NCI-H128 (cell line): Measurements from ENCODE around the gene RTN4RL2.
A peak's percentile ranks its signal among the peaks of the same experiment; 100 is the strongest.

Experiments
- DNase-seq: peaks from one replicate; lab custom pipeline; 2025; ENCODE audit not compliant: unreplicated experiment; lab: John Stamatoyannopoulos, UW

The RTN4RL2 gene

DNA sequence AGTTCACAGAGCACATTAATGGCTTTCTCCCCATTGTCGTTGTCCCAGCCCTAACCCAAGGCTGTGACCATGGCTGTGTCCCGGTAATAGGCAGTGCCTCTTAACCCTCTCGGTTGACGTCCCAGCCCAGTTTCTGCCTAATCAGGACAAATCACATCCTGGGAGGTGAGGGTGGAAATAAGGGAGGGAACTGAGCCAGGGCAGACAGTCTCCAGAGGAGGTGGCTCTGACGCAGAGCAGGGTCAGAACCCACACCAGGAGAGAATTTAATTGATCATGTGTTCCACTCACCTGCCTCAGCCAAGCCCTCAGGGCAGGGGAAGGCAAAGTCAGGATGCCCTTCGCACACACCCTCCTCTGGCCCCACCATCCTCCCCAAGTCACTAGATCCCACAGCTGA is 38.2 kb downstream of the RTN4RL2 start:
- DNase-seq: no peak

DNA sequence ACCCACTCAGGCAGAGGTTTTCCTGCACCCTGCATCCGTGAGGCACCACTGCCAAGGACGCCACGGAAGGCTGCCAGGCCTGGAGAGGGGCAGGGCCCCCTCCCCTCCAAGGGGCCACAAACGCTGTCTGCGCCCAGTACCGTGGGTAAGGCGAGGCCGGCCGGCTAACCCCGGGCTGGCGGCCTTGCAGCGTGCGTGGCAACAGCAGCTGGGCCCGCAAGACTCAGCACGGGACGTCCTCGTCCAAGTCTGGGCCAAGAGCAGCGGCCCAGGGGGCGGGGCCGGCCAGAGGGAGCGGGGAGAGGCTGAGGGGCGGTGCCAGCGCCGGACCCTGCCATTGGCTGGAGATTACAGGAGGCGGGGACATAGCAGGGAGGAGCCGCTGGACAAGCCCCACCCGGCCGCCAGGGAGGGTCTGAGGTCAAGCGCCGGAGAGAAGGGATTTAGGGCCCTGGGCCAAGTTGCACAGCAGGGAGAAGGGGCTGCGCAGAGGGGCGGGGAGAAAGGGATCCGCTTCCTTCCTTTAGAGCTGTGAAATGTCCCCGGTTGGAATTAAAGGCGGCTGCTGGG is 39.2 kb downstream of the RTN4RL2 start:
- DNase-seq: peak; percentile 71

DNA sequence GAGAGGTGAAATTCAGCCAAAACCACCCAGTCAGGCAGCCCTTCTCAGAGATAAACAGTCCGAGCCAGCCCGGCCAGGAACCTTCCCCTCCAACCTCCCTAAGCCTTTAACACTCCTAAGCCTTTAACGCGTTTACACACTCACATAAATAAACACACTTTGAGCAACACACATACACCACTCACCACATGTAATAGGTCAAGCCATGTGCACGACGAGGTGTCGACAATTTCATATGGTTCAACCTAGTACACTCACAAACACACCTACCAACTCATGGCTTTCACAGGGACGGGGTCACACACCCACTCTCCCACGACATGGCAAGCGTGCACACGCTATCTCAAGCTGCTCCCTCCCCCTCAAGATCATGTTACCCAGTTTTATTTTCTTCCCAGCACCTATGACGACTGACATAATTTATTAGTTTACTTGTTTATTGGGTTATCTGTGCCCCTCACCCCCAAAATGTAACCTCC is 39.7 kb downstream of the RTN4RL2 start:
- DNase-seq: no peak

DNA sequence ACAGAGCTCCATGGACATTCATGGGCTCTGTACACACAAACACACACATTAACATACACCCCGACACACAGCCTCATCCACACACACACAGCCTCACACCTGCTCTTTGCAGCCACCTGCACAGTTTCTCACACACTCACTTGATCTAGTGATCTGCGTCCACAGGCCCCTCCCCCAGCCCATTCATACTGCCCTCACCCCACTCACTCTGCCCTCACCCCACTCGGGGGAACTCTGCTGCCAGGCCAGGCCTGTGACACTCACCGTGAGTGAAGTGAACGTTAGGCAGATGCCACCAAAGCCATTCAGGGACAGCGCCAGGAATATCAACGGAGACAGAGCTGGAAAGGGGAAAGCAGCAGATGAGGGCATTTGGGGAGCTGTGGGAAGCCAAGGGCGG is 40.2 kb downstream of the RTN4RL2 start:
- DNase-seq: no peak

DNA sequence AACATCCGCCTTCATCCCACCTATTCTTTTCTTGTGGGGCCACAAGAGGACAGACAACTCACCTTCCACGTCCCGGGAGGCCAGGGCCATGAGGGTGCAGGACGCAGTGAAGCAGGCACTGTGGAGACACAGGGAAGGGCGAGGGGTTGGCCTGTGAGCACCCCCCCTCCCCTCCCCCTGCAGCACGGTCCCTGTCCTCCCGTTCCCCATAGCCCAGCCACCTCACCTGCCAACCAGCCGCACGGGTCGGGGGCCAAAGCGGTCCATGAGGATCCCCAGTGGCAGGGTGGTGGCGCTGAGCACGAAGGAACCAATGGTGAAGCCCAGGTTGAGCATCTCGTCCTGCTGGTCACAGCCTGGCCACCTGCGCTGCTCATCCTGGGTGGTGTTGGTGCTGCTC is 40.6 kb downstream of the RTN4RL2 start:
- no peak for DNase-seq

DNA sequence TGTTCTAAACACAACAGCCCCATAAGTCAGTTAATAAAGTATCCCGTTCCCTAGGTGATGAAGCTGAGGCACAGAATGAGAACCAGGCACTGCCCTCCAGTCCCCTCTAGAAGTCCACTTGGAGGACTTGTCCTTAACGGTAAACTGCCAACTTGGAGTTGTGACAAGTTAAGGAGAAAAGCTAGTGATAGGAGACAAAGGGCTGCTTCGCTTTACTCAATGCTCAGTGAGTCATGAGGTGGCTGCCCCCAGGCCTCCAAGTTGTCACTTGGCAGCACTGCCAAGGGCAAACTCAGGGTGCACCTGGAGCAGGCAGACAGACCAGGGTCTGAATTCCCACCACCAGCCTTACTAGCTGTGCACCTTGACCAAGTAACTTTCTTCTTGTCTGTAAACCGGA is 41.6 kb downstream of the RTN4RL2 start:
- no peak for DNase-seq

DNA sequence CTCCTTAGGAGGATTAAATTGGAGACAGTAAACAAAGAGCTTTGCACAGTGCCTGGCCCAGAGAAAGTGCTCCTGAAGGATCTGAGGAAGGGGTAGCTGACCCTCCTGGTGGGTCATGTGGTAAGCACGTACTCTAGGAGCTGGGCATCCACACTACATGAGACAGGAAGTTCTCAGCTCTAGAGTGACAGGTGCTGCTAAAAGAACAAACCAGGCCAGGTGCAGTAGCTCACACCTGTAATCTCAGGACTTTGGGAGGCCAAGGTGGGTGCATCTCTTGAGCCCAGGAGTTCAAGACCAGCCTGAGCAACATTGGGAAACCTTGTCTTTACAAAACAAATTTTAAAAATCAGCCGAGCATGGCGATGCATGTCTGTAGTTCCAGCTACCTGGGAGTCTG is 42.0 kb downstream of the RTN4RL2 start:
- DNase-seq: no peak

DNA sequence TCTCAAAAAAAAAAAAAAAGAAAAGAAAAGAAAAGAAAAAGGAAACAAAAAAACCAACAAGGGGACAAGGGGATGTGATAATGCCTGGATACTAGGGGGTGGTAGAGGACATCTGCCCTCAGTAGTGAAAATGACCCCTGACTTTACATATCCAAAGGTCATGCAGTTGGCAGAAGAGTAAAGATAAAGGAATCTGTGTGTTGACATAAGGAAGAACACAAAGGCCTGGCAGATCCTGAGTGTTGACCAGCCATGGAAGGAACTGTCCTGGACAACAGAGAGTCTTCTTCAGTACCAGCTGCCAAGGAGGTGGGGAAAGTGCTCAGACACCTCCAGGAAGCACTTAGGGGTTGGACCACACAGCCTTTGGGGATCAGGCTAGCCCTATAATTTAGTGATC is 42.5 kb downstream of the RTN4RL2 start:
- DNase-seq: no peak

DNA sequence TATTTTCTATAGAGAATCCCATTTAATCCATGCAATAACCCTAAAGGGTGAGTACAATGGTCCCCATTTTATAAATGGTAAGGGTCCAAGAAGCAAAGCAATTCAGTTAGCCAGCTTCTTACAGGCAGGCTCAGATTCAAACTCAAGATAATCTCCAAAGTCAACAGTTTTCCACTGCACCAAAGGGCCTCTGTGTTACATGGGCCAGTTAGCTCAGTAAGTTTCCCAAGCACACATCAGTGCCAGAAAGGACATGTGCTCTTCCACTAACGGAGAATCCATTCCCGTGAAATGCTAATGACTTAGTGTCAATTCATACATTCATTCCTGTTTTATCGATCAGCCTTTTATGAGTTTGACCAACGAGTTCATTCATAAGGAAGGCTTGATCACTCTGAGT is 44.2 kb downstream of the RTN4RL2 start:
- no peak for DNase-seq

DNA sequence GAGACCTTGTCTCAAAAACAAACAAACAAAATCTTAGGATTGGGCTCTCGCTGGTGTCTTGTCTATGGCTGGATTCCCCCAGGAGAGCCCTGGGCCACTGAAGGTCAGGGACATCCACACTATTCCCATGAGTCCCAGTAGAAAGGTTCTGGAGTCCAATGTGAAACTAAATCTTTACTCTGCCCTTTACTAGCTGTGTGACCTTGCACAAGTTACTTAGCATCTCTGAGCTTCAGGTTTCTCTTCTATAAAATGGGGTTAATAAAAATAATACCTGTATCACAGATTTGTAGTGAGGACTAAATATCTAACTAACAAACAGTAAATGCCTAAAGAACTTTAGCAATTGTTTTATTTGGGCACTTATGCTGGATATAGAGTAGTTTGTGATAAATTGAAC is 46.2 kb downstream of the RTN4RL2 start:
- no peak for DNase-seq

DNA sequence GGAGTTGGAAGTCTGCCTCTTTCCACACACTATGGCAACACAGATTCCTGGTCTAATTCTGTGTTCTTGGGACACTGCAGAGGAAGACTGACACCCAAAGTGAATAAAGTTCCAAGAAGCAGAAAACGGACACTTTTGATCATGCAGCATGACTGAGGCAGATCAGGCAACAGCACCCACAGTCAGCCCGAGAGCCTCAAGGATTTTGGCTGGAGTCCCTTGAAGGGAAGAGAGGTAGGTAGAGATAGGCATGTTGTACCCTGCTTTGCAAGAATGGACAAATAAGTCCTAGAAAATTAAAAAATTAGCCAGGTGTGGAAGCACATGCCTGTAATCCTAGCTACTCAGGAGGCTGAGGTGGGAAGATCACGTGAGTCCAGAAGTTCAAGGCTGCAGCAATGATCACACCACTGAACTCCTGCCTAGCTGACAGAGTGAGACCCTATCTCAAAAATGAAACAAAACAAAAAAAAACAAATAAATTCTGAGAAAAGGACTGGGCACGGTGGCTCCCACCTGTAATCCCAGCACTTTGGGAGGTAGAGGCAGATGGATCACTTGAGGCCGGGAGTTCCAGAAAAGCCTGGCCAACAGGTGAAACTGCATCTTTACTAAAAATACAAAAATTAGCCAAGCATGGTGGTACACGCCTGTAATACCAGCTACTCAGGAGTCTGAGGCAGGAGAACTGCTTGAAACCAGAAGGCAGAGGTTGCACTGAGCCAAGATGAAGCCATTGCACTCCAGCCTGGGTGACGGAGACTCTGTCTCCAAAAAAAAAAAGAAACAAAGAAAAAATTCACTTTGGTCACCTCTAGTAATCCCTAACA is 48.2 kb downstream of the RTN4RL2 start:
- DNase-seq: no peak

DNA sequence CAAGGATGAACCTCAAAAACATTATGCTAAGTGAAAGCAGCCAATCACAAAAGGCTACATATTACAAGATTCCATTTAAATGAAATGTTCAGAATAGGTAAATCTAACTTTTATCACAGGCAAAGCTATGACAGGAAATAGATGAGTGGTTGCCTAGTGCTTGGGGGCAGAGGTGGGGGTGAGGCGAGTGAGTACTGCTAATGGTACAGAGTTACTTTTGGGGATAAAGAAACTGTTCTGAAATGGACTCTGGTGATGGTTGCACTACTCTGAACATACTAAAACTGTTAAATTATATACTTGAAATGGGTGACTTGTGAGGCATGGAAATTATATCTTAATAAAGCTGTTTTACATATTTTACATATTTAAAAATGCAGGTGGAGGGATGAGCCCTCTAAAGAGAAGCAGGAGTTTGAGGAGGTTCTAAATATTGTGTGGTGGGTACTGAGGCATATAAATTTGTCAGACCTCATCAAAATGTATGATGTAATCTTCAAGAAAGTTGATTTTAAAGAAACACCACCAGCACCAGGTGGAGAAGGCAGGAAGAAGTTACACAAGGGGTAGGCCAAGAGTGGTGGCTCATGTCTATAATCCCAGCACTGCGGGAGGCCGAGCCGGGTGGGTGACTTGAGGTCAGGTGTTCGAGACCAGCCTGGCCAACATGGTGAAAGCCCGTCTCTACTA is 51.6 kb downstream of the RTN4RL2 start:
- no peak for DNase-seq

DNA sequence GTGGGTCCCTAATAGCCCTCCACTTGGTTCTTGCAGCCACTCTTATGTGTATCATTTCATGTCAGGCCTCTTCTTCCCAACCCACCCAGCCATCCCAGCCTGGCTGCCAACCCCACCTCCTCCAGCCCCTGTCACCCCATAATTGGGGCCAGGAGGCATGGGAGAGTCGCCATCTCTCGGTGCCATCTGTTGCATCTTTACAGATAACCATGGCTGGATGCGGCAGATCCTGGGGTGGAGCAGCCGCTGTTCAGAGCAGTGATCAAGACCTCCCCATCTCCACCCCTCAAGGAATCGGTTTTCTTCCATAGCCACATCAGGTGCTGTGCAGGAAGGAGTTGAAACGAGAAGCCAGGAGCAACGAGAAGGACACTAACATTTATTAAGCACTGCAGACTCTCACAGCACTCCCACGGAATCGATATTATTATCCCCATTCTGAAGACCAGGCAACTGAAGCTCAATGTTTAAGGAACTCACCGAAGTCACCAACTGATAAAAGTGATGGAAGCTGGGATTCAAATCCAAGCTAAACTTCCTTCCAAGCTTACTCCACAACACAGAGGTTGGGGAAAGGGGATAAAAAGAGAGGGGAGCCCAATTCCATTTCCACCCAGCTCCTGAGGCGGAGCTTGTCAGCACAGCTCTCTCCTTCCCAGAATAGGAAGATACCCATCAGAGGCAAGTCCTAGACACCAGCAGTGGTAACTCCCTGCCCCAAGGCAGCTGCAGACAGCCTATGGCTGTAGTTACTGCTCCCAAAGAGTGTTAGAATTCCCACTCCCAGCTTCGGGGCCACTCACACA is 52.5 kb downstream of the RTN4RL2 start:
- DNase-seq: no peak

DNA sequence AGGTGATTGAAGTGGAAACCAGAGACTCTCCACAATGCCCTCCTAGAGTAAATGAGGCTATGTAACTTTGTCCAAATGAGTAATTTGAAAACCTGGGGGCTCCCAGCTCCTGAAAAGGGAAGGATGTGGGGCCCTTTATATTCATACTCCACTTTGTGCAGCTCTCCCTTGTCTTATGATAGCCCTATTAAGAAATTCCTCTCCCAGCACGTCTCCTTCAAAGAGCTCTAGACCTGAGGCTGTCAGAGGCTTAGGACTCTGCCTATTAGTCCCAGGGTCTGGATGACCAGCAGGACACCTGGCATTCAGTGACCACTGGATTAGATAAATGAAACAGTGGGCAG is 53.1 kb downstream of the RTN4RL2 start:
- no peak for DNase-seq

DNA sequence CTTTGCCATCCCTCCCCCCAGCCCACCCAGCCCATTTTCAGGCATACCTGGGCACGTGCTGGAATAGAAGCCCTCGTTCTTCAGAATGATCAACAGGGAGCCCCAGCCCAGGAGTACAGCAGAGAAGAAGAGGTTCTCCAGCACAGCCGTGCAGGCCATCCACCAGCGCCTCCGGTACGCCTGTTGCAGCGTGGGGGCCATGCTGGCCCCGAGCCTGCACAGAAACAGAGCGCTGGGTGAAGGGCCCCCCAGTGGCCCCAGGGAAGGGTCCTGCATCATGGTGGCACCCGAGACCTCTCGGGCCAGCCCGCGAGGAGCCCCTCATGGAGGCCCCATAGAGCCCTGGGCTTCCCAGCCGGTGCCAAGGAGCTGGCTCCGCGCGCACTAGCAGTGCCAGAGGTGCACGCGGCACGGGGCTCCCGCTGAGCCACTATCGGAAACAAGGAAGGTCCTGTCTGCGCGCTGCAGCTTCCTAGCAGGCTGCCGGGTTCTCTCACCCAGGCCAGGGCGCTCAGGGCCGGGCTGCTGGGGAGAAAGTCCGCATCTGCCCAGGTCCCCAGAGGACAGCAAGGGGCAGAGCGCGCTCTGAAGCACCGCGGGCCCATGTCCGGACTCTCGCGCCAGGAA is 53.7 kb downstream of the RTN4RL2 start:
- DNase-seq: no peak

DNA sequence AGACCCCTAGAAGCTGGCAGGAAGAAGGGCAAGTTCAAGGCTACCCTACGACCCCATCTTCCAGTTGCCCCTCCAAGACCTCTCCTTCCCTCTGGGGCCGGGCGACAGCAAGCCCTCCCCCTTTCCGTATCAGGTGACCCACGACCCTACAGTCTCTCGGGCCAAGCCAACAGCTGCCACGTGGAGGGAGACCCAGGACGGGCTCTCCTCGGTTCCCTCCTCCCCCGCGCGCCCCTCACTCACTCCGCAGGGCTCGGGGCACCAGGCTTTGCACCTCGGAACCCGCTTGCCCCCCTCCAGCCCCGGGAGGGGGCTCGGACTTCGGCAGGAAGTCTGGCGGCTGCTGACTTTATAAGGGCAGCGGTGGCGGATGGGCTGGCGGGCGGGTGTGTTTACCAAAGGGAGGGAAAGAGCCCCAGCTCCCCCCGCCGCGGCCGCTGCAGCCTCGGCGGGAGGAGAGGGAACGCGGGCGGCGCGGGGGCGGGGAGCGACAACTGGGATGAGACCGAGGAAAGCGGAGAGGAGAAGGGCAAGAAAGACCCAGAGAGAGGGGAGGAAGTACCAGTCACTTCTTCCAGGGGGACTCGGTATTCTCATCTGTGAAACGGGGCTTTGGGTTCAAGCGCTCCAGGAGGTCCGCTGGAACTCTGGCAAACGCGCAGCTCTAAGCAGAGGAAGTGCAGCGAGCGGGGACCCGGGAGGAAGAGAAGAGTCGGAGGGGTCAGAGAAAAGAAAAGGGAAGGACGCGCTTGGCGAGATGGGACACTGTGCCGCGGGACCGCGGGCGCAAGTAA is 54.4 kb downstream of the RTN4RL2 start:
- no peak for DNase-seq

DNA sequence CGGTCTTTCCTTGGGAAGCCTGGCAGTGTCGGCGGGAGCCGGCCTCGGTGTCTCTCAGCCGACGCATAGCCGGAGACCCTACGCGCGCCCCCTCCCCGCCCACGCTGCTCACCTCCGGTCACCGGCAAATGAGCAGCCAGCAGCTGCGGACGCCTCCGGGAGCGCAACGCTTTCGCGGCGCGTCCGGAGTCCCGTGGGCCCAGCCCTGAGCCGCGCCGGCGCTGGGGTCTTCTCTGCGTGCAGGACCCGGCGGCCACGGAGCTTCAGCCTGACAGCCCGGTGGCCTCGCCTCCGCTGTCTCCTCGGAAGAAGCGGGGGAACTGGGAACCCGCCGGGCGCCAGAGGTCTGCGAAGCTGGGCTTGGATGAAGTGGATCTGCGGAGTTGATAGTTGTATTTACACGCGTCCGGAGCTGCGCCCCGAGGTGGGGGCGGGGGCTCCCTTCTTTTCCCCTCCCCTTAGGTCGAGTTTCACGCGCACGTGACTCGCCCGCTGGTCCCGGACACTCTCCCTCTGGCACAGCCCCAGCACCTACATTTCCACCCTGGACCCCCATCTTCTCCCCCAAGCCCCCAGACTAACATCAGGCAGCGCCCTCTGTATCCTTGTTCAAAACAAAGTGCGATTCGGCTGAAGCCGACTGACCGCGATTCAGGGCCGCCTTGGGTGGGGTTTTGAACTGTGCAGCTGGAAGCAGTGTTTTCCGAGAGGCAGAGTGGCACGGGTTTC is 55.2 kb downstream of the RTN4RL2 start, which contains the start of gene SLC43A1:
Gene SLC43A1, minus strand, starts transcription at position 371 of the 729 bp plus-strand sequence. CDS start 1,591 bp downstream, outside the sequence.
- DNase-seq: no peak

DNA sequence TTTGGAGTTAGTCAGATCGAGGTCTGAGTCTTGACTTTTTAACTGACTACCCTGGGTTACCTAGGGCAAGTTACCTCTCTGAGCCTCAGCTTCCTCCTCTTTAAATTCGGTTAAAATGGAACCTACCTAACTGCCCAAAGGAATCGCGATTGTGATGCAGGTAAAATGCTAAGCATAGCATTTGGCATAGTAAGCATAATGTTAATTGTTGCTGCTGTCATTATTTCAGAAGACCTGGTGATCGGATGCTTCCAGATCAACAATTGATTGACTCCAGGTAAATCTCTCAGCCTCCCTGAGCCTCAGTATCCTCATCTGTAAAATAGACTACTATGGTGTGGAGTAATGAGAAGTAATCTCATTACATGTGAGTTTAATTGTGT is 55.7 kb downstream of the RTN4RL2 start:
- no peak for DNase-seq

DNA sequence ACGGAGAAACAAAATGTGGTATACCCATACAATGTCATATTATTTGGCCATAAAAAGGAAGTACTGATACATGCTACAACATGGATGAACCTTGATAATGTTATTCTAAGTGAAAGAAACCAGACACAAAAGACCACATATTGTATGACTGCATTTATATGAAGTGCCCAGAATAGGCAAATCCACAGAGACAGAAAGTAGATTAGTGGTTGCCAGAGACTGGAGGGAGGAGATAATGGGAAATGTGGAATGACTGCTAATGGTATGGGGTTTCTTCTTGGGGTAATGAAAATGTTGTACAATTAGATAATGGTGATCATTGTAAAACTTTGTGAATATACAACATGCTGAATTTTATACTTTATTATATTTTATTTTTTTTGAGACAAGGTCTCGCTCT is 60.8 kb downstream of the RTN4RL2 start:
- DNase-seq: no peak
